Neural cell (in vitro differentiated cells): ENCODE measurements around the gene FSCN2. TPM values are rescaled to one million over a fixed set of nuclear protein-coding genes. Genes with fewer than 3 reads are reported as not detected.
A peak's percentile ranks its signal among the peaks of the same experiment; 100 is the strongest.

Source experiments
- H2AFZ ChIP-seq: fragments of 200-600, 300-800 bp; sonication (generic), shearing (Covaris generic); 2 replicates; pipeline ENCODE4 v1.6.0; 2014; ENCODE audit warnings: low read depth, mild to moderate bottlenecking, antibody characterized with exemption, low read length, moderate library complexity
- H3F3A ChIP-seq: fragments of 200-600 bp; shearing (Covaris generic); 2 replicates; pipeline ENCODE4 v1.6.1; 2016; ENCODE audit warnings: mild to moderate bottlenecking, moderate library complexity, mixed read lengths, antibody characterized with exemption, low read length; ENCODE audit not compliant: insufficient read depth, poor library complexity, severe bottlenecking
- H3K27ac ChIP-seq: fragments of 200-600, 300-800 bp; sonication (generic), shearing (Covaris generic); 2 replicates; pipeline ENCODE4 v1.5.1; 2014; ENCODE audit warnings: mild to moderate bottlenecking, low read length, moderate library complexity
- H3K27me3 ChIP-seq: fragments of 300-800, 200-600 bp; sonication (generic), shearing (Covaris generic); 2 replicates; pipeline ENCODE4 v1.6.0; 2014; ENCODE audit warnings: mild to moderate bottlenecking, low read depth, low read length, moderate library complexity; ENCODE audit not compliant: insufficient read depth
- H3K36me3 ChIP-seq: fragments of 300-800, 200-600 bp; sonication (generic), shearing (Covaris generic); 2 replicates; pipeline ENCODE4 v1.5.1; 2014; ENCODE audit warnings: mild to moderate bottlenecking, antibody characterized with exemption, low read length, moderate library complexity; ENCODE audit not compliant: insufficient read depth
- H3K4me2 ChIP-seq: fragments of 300-800, 200-600 bp; sonication (generic), shearing (Covaris generic); 2 replicates; pipeline ENCODE4 v1.6.0; 2014; ENCODE audit warnings: mild to moderate bottlenecking, low read length
- H3K4me3 ChIP-seq: fragments of 300-800, 200-600 bp; sonication (generic), shearing (Covaris generic); 2 replicates; pipeline ENCODE4 v1.5.1; 2014; ENCODE audit warnings: mild to moderate bottlenecking, low read length, moderate library complexity
- H3K79me2 ChIP-seq: fragments of 200-600 bp; shearing (Covaris generic); replicated peaks from 2 replicates; pipeline ENCODE4 v1.6.0; 2014; ENCODE audit warnings: mild to moderate bottlenecking, low read length, moderate library complexity; ENCODE audit not compliant: insufficient read depth
- H3K9ac ChIP-seq: fragments of 300-800, 200-600 bp; sonication (generic), shearing (Covaris generic); 2 replicates; pipeline ENCODE4 v1.6.1; 2016; ENCODE audit warnings: mild to moderate bottlenecking, low read length, mixed read lengths
- H3K9me2 ChIP-seq: fragments of 200-600 bp; shearing (Covaris generic); 2 replicates; pipeline ENCODE4 v1.6.1; 2016; ENCODE audit warnings: mild to moderate bottlenecking, low read length, mixed read lengths; ENCODE audit not compliant: insufficient read depth
- H3K9me3 ChIP-seq: fragments of 200-600, 300-800 bp; sonication (generic), shearing (Covaris generic); 2 replicates; pipeline ENCODE4 v1.6.1; 2016; ENCODE audit warnings: mild to moderate bottlenecking, mixed run types, low read length, moderate library complexity, mixed read lengths
- H4K20me1 ChIP-seq: fragments of 200-600 bp; shearing (Covaris generic); 2 replicates; pipeline ENCODE4 v1.6.1; 2016; ENCODE audit warnings: mild to moderate bottlenecking, mixed run types; ENCODE audit not compliant: insufficient read depth
- EP300 ChIP-seq: fragments of 450-650 bp; conservative IDR thresholded peaks from 2 replicates; pipeline ENCODE4 v1.6.1; 2014; ENCODE audit warnings: antibody characterized with exemption, mild to moderate bottlenecking, moderate library complexity; ENCODE audit not compliant: poor library complexity, severe bottlenecking
- EZH2 ChIP-seq: fragments of 200-600, 300-800 bp; shearing (Covaris generic), sonication (generic); IDR thresholded peaks from 2 replicates; pipeline ENCODE4 v1.6.1; 2014; ENCODE audit warnings: antibody characterized with exemption, low read length, borderline replicate concordance, mild to moderate bottlenecking; ENCODE audit not compliant: insufficient read depth, poor library complexity, severe bottlenecking
- MXI1 ChIP-seq: fragments of 450-650 bp; conservative IDR thresholded peaks from 2 replicates; pipeline ENCODE4 v1.6.1; 2014; ENCODE audit warnings: antibody characterized with exemption, mild to moderate bottlenecking; ENCODE audit not compliant: poor library complexity, severe bottlenecking
- POLR2AphosphoS5 ChIP-seq: IDR thresholded peaks from 2 replicates; pipeline ENCODE4 v1.6.1; 2012
- RAD21 ChIP-seq: fragments of 450-650 bp; conservative IDR thresholded peaks from 2 replicates; pipeline ENCODE4 v1.6.1; 2014; ENCODE audit warnings: antibody characterized with exemption, mild to moderate bottlenecking, moderate library complexity
- SMC3 ChIP-seq: fragments of 450-650 bp; conservative IDR thresholded peaks from 2 replicates; pipeline ENCODE4 v1.6.1; 2014; ENCODE audit warnings: antibody characterized with exemption, mild to moderate bottlenecking, moderate library complexity; ENCODE audit not compliant: poor library complexity
- TAF1 ChIP-seq: IDR thresholded peaks from 2 replicates; pipeline ENCODE4 v1.6.1; 2012; ENCODE audit warnings: low read depth
- polyA plus RNA-seq: library from polyadenylated mRNA; depleted of rRNA; stranded (reverse); fragments of >200 nt; gene quantifications from 2 replicates; pipeline ENCODE4 v1.2.3, GENCODE V29; 2014
- TF ChIP-seq, protein P1 (sequence below): IDR thresholded peaks from 2 replicates; pipeline ENCODE4 v1.6.1; 2012; ENCODE audit warnings: borderline replicate concordance
- TF ChIP-seq, protein P2 (sequence below): fragments of 450-650 bp; IDR thresholded peaks from 2 replicates; pipeline ENCODE4 v1.5.1; 2014; ENCODE audit warnings: antibody characterized with exemption, mild to moderate bottlenecking, moderate library complexity; ENCODE audit not compliant: poor library complexity, severe bottlenecking

The FSCN2 gene
- polyA plus RNA-seq, 1 donor from 2014 or later: 4.8 TPM

DNA sequence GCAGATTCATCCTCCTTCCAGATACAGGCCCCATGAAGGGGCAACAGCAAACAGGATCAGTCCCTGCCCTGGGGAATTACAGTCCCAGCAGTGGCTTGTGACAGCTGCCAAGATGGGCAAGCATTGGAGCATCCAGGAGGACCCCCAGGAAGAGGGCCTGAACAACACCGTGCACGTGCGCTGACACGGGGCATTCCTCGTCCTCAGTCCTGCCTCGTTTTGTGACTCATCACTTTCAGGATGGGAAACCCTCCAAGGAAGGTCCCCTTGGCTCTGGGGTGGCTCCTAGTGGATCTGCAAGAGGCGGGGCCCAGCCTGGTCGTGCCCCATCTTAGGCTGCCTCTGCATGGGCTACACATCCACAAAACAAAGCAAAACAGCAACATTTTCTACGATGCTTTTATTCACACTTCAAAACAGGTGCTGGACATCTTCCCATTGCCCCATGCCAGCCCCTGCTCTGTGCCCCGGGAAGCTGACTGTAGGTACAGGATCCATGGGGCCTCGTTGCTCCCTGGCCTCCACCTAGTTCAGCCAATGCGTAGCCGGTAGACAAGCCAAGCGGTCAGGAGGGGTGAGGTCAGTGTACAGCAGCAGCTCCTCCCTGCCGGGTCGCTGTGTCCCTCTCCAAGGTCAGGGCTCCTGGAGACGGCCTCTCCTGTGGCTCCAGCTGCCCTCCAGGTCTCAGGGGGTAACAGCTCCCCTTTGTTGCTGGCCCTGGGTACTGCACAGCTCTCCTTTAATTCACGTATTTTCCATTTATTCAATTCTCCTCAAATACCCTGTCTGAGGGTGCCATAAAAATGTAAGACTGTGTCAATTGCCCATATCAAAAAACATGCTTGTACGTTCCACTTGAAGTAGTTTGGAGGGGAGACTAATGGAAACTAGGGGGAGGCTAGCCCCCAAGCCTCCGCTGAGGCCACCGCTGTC lies 47.8 kb upstream of the FSCN2 start:
- peak overlapping the region; percentile 47 for H3K4me3 ChIP-seq
- H3K36me3 ChIP-seq: no peaks in the 10 kb centered on the region
- no peaks in the 10 kb centered on the region for H3F3A ChIP-seq
- H3K27ac ChIP-seq: peak overlapping the region; percentile 73
- no peaks in the 10 kb centered on the region for H3K9me2 ChIP-seq
- H2AFZ ChIP-seq: no peak overlapping the region
- peak overlapping the region; percentile 53 for H3K9ac ChIP-seq
- H3K9me3 ChIP-seq: no peaks in the 10 kb centered on the region
- no peaks in the 10 kb centered on the region for H4K20me1 ChIP-seq
- H3K27me3 ChIP-seq: no peaks in the 10 kb centered on the region
- no peak overlapping the region for H3K4me2 ChIP-seq
- peaks cover 7% of the 10 kb centered on the region for H3K79me2 ChIP-seq
- TF ChIP-seq EZH2 (no peak), MXI1 (no peak), POLR2AphosphoS5 (no peak), EP300 (no peak), RAD21 (no peak), SMC3 (no peak)
- TF ChIP-seq, protein P1, sequence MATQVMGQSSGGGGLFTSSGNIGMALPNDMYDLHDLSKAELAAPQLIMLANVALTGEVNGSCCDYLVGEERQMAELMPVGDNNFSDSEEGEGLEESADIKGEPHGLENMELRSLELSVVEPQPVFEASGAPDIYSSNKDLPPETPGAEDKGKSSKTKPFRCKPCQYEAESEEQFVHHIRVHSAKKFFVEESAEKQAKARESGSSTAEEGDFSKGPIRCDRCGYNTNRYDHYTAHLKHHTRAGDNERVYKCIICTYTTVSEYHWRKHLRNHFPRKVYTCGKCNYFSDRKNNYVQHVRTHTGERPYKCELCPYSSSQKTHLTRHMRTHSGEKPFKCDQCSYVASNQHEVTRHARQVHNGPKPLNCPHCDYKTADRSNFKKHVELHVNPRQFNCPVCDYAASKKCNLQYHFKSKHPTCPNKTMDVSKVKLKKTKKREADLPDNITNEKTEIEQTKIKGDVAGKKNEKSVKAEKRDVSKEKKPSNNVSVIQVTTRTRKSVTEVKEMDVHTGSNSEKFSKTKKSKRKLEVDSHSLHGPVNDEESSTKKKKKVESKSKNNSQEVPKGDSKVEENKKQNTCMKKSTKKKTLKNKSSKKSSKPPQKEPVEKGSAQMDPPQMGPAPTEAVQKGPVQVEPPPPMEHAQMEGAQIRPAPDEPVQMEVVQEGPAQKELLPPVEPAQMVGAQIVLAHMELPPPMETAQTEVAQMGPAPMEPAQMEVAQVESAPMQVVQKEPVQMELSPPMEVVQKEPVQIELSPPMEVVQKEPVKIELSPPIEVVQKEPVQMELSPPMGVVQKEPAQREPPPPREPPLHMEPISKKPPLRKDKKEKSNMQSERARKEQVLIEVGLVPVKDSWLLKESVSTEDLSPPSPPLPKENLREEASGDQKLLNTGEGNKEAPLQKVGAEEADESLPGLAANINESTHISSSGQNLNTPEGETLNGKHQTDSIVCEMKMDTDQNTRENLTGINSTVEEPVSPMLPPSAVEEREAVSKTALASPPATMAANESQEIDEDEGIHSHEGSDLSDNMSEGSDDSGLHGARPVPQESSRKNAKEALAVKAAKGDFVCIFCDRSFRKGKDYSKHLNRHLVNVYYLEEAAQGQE: no peak
- TF ChIP-seq, protein P2, sequence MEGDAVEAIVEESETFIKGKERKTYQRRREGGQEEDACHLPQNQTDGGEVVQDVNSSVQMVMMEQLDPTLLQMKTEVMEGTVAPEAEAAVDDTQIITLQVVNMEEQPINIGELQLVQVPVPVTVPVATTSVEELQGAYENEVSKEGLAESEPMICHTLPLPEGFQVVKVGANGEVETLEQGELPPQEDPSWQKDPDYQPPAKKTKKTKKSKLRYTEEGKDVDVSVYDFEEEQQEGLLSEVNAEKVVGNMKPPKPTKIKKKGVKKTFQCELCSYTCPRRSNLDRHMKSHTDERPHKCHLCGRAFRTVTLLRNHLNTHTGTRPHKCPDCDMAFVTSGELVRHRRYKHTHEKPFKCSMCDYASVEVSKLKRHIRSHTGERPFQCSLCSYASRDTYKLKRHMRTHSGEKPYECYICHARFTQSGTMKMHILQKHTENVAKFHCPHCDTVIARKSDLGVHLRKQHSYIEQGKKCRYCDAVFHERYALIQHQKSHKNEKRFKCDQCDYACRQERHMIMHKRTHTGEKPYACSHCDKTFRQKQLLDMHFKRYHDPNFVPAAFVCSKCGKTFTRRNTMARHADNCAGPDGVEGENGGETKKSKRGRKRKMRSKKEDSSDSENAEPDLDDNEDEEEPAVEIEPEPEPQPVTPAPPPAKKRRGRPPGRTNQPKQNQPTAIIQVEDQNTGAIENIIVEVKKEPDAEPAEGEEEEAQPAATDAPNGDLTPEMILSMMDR: no peak

DNA sequence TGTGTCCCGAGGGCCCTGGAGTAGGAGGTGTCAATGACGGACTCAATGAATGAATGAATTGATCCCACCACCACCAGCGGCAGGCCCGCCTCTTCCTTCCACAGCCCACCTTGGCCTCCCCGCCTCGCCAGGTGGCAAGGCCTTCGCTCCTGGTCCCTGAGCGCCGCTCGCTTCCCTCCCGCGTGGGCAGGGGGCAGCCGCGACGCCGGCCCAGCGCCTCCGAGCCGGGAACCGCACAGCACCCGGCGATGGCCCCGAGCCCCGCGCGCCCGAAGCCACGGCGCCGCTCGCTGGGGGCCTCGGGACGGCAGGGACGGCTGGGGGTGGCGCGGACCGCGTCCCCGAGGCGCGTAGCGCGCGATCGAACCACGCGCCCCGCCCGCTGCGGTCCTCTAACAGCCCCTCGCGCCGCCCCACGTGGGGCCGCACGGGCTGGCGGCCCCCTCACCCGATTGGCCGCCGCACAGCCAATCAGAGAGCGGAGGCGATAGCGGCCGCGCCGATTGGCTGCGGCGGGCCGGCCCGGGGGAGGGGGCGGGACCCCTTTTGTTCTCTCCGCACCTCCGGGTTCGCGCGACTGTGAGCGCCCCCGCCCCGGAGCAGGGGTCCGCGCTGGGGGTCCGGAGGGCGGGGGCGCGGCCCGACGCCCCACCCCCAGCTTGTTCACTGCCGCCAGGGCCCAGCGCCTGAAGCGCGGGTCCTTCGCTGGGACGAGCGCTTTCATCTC lies 46.9 kb upstream of the FSCN2 start:
- TF ChIP-seq, protein P1: peak; percentile 29
- no peak for TF ChIP-seq EZH2
- TF ChIP-seq SMC3: no peak
- peak; percentile 53 for TF ChIP-seq EP300
- TF ChIP-seq, protein P2: no peak
- TF ChIP-seq TAF1: no peak
- TF ChIP-seq POLR2AphosphoS5: peak; percentile 62
- TF ChIP-seq RAD21: no peak
- peak; percentile 63 for TF ChIP-seq MXI1

More for the DNA sequence above, 46.9 kb upstream of the FSCN2 start:
- Histone ChIP-seq H3K79me2 (peaks cover 7% of the 10 kb centered on the region), H3K9me2 (no peaks in the 10 kb centered on the region), H3K9ac (peak overlapping the region; percentile 42), H3K4me3 (peak overlapping the region; percentile 59), H3K27ac (peak overlapping the region; percentile 37), H3K27me3 (no peaks in the 10 kb centered on the region), H3K36me3 (no peaks in the 10 kb centered on the region), H3K9me3 (no peaks in the 10 kb centered on the region), H4K20me1 (no peaks in the 10 kb centered on the region), H3K4me2 (peak overlapping the region; percentile 44), H2AFZ (peak overlapping the region; percentile 40), H3F3A (no peaks in the 10 kb centered on the region)
